ENCODE results near the gene DPP7.

Gene DPP7

GRCh38 chr9:137160054-137160425 lies 45.5 kb upstream of the DPP7 start:
- TF ChIP-seq EZH2phosphoT487 (conservative IDR thresholded peaks at IDR 0.05; ENCODE audit: low read length) = no peak
- TF ChIP-seq CTCF (IDR thresholded peaks at IDR 0.05; ENCODE audit: insufficient read depth, low read length, poor library complexity, severe bottlenecking) = no peak
- H3K9me2 ChIP-seq (replicated peaks; ENCODE audit: insufficient read depth, low read length) = no peaks in the 10 kb centered on the region
- H3K9me3 ChIP-seq (ENCODE audit: insufficient read depth, low read length) = no peaks in the 10 kb centered on the region
- H3F3A ChIP-seq (ENCODE audit: insufficient read depth) = no peaks in the 10 kb centered on the region
- H3K36me3 ChIP-seq (ENCODE audit: low read length) = no peaks in the 10 kb centered on the region
- H3K4me3 ChIP-seq (ENCODE audit: insufficient read depth, low read length, poor library complexity, severe bottlenecking) = no peak overlapping the region
- H3K9ac ChIP-seq (ENCODE audit: low read length) = no peak overlapping the region
- no peak overlapping the region for H2AFZ ChIP-seq (ENCODE audit: low read depth, low read length, severe bottlenecking)
- H4K20me1 ChIP-seq (ENCODE audit: low read depth, low read length) = no peaks in the 10 kb centered on the region
- no peak overlapping the region for H3K4me2 ChIP-seq (ENCODE audit: low read depth, low read length, poor library complexity, severe bottlenecking)
- H3K27me3 ChIP-seq (ENCODE audit: low read length) = no peaks in the 10 kb centered on the region
- no peaks in the 10 kb centered on the region for H3K79me2 ChIP-seq (ENCODE audit: insufficient read depth, low read length)
- no peak overlapping the region for H3K27ac ChIP-seq (ENCODE audit: low read depth, low read length)

GRCh38 chr9:137159105-137160053 lies 44.8 kb upstream of the DPP7 start:
- Histone ChIP-seq H3K27me3 (ENCODE audit: low read length) (no peaks in the 10 kb centered on the region), H3K9me3 (ENCODE audit: insufficient read depth, low read length) (no peaks in the 10 kb centered on the region), H3K9ac (ENCODE audit: low read length) (no peak overlapping the region), H3K79me2 (ENCODE audit: insufficient read depth, low read length) (no peaks in the 10 kb centered on the region), H3K9me2 (replicated peaks; ENCODE audit: insufficient read depth, low read length) (no peaks in the 10 kb centered on the region), H2AFZ (ENCODE audit: low read depth, low read length, severe bottlenecking) (no peak overlapping the region), H3K4me2 (ENCODE audit: low read depth, low read length, poor library complexity, severe bottlenecking) (no peak overlapping the region), H3F3A (ENCODE audit: insufficient read depth) (no peaks in the 10 kb centered on the region), H3K4me3 (ENCODE audit: insufficient read depth, low read length, poor library complexity, severe bottlenecking) (no peak overlapping the region), H4K20me1 (ENCODE audit: low read depth, low read length) (no peaks in the 10 kb centered on the region), H3K27ac (ENCODE audit: low read depth, low read length) (no peak overlapping the region), H3K36me3 (ENCODE audit: low read length) (no peaks in the 10 kb centered on the region)
- no peak for TF ChIP-seq EZH2phosphoT487 (conservative IDR thresholded peaks at IDR 0.05; ENCODE audit: low read length)
- TF ChIP-seq CTCF (IDR thresholded peaks at IDR 0.05; ENCODE audit: insufficient read depth, low read length, poor library complexity, severe bottlenecking) = no peak

- Histone ChIP-seq H4K20me1 (ENCODE audit: low read depth, low read length) (no peaks in the 10 kb centered on the region), H2AFZ (ENCODE audit: low read depth, low read length, severe bottlenecking) (no peak overlapping the region), H3K27ac (ENCODE audit: low read depth, low read length) (no peak overlapping the region), H3K79me2 (ENCODE audit: insufficient read depth, low read length) (no peaks in the 10 kb centered on the region), H3K4me3 (ENCODE audit: insufficient read depth, low read length, poor library complexity, severe bottlenecking) (no peak overlapping the region), H3K27me3 (ENCODE audit: low read length) (no peaks in the 10 kb centered on the region), H3K9ac (ENCODE audit: low read length) (no peak overlapping the region), H3F3A (ENCODE audit: insufficient read depth) (no peaks in the 10 kb centered on the region), H3K36me3 (ENCODE audit: low read length) (no peaks in the 10 kb centered on the region), H3K9me2 (replicated peaks; ENCODE audit: insufficient read depth, low read length) (no peaks in the 10 kb centered on the region), H3K9me3 (ENCODE audit: insufficient read depth, low read length) (no peaks in the 10 kb centered on the region), H3K4me2 (ENCODE audit: low read depth, low read length, poor library complexity, severe bottlenecking) (no peak overlapping the region)
- no peak for TF ChIP-seq EZH2phosphoT487 (conservative IDR thresholded peaks at IDR 0.05; ENCODE audit: low read length)
- TF ChIP-seq CTCF (IDR thresholded peaks at IDR 0.05; ENCODE audit: insufficient read depth, low read length, poor library complexity, severe bottlenecking) = no peak
Observed at GRCh38 chr9:137158625-137159024, 44.1 kb upstream of the DPP7 start.

Measured in SU-DHL-6 (cell line).